Breast epithelium (tissue), 4 donors: ENCODE measurements around the gene D2HGDH. TPM values are rescaled to one million over a fixed set of nuclear protein-coding genes. Genes with fewer than 3 reads are reported as not detected.
A peak's percentile ranks its signal among the peaks of the same experiment; 100 is the strongest.

Experiments used
- DNase-seq, 2 donors: peaks; one replicate each; pipeline ENCODE4 v3.0.0-alpha.2; 2019; ENCODE audit warnings: low spot score in 2 of 2
- H3K27ac ChIP-seq, 2 donors: fragments of 200-600 bp; sonication (generic) in 1 of 2; one replicate each; pipeline ENCODE4 v1.5.1; 2016 to 2019; ENCODE audit warnings: mild to moderate bottlenecking in 1 of 2
- H3K27me3 ChIP-seq, 2 donors: fragments of 200-600 bp; sonication (generic) in 1 of 2; one replicate each; pipeline versions ENCODE4 v1.5.1 to v1.6.0; 2017 to 2019; ENCODE audit warnings: control low read depth in 1 of 2, mild to moderate bottlenecking in 1 of 2
- H3K36me3 ChIP-seq: fragments of 200-600 bp; one replicate; pipeline ENCODE4 v1.5.1; 2019
- H3K4me1 ChIP-seq, 2 donors: fragments of 200-600 bp; sonication (generic); one replicate each; pipeline ENCODE4 v1.5.1; 2016 to 2019; ENCODE audit warnings: control low read depth in 1 of 2
- H3K4me3 ChIP-seq, 3 donors: fragments of 200-600 bp; sonication (generic); 1 replicate in 2 of 3; 2 replicates in 1 of 3; pipeline ENCODE4 v1.5.1; 2016 to 2019; ENCODE audit warnings: mild to moderate bottlenecking in 3 of 3, moderate library complexity in 2 of 3
- H3K9me3 ChIP-seq, 2 donors: fragments of 200-600 bp; sonication (generic) in 1 of 2; one replicate each; pipeline ENCODE4 v1.5.1; 2016 to 2019; ENCODE audit warnings: control low read depth in 1 of 2
- POLR2A ChIP-seq: fragments of 450-650 bp; IDR thresholded peaks from one replicate; pipeline ENCODE4 v1.6.1; 2016; ENCODE audit warnings: antibody characterized with exemption, mild to moderate bottlenecking, moderate library complexity
- POLR2AphosphoS5 ChIP-seq, 3 donors: sonication (generic); formaldehyde crosslinking; IDR thresholded peaks; one replicate each; pipeline ENCODE4 v1.6.1; 2017; ENCODE audit warnings: antibody characterized with exemption in 3 of 3
- intact Hi-C: fragments of 100-400 bp; cut with DNase I; formaldehyde crosslinking; loops from one replicate; pipeline ENCODE4 v1.15.1; 2023; ENCODE audit warnings: low total_unique reads
- total RNA-seq, 3 donors: library from RNA; depleted of rRNA; stranded (reverse); fragments of >200 nt; gene quantifications; one replicate each; pipeline ENCODE4 v1.1.0, GENCODE V29; 2016
- TF ChIP-seq, protein P1 (sequence below), 3 donors: fragments of 450-650 bp; IDR thresholded peaks; one replicate each; pipeline ENCODE4 v1.5.1; 2016 to 2017; ENCODE audit warnings: antibody characterized with exemption in 3 of 3, mild to moderate bottlenecking in 3 of 3, moderate library complexity in 3 of 3

Gene D2HGDH
- total RNA-seq, 3 donors from 2014 or later = 16.3 to 29.2 (median 22.2) TPM

DNA sequence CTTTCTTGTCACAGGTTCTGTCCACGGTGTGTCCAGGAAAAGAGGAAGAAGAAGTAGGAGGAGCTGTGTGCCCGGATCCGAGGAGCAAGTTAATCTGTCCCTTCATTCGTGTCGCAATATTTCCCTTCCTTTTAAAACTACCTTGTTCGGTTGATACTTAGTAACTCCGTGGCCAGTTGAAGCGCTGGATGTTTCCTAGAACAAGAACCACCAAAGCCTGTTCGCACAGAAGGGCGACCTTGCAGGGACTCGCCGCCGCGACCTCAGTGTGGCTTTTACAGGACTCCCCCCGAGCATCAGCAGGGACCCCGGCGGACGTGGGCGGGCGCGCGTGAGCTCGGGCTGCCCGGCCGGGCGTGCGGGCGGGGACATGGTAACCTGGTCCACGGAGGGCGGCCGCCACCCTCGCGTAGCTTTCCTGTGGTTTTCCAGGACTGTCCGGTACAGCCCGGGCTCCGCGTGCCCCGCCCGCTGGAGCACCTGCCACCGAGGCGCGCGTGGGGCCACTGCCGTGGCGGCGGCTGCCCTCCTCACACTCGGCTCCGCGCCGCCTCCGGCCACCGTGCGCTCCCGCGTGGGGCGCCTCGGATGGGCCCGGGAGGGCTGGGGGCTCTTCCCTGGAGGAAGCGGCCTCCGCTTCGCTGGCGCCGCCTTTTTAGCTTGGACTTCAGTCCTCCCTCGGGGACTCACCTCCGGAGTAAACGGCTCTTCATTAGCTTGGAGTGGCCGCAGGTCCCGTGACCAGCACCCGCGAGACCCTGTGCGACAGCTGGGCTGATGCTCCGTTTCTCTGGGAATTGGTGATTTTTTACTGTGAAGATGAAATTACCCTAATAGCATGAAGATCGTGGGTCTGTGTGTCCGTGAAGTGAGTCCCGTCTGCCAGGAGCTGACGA lies 9.2 kb upstream of the D2HGDH start:
- DNase-seq = no peak
- no peaks in the 10 kb centered on the region for H3K4me1 ChIP-seq
- H3K9me3 ChIP-seq = peaks cover 0 to 8% of the 10 kb centered on the region in 2 donors
- peaks cover 2% of the 10 kb centered on the region for H3K36me3 ChIP-seq
- no peak overlapping the region for H3K4me3 ChIP-seq
- intact Hi-C loops = no loop called here
- H3K27ac ChIP-seq = no peak overlapping the region
- no peaks in the 10 kb centered on the region for H3K27me3 ChIP-seq
- TF ChIP-seq, protein P1, sequence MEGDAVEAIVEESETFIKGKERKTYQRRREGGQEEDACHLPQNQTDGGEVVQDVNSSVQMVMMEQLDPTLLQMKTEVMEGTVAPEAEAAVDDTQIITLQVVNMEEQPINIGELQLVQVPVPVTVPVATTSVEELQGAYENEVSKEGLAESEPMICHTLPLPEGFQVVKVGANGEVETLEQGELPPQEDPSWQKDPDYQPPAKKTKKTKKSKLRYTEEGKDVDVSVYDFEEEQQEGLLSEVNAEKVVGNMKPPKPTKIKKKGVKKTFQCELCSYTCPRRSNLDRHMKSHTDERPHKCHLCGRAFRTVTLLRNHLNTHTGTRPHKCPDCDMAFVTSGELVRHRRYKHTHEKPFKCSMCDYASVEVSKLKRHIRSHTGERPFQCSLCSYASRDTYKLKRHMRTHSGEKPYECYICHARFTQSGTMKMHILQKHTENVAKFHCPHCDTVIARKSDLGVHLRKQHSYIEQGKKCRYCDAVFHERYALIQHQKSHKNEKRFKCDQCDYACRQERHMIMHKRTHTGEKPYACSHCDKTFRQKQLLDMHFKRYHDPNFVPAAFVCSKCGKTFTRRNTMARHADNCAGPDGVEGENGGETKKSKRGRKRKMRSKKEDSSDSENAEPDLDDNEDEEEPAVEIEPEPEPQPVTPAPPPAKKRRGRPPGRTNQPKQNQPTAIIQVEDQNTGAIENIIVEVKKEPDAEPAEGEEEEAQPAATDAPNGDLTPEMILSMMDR (IDR thresholded peaks at IDR 0.05) = no peak
- no peak for TF ChIP-seq POLR2AphosphoS5 (IDR thresholded peaks at IDR 0.05)
- no peak for TF ChIP-seq POLR2A

DNA sequence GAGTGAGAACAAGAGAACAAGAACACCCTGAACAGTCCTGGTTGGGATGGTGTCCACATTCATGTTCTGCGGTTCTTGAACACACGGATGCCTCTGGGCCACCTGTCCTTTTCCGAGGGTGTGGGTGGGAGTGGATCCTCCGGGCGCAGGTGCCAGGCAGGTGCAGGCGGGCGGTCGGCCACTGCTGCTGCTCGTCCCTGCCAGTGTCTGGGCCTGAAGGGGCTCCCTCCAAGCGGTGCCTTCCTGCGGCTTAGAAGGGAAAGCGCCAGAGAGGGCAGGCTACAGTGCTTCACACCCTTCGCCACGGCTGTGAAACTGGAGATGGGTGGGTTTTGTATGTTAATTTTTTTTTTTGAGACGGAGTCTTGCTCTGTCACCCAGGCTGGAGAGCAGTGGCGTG lies 8.0 kb upstream of the D2HGDH start:
- Histone ChIP-seq H3K9me3 (peaks cover 0 to 8% of the 10 kb centered on the region in 2 donors), H3K4me1 (no peaks in the 10 kb centered on the region), H3K36me3 (no peaks in the 10 kb centered on the region), H3K27me3 (no peaks in the 10 kb centered on the region), H3K27ac (no peak overlapping the region), H3K4me3 (no peak overlapping the region)
- DNase-seq = no peak
- TF ChIP-seq POLR2AphosphoS5 (IDR thresholded peaks at IDR 0.05) (no peak), POLR2A (no peak)
- TF ChIP-seq, protein P1 (IDR thresholded peaks at IDR 0.05) = no peak
- intact Hi-C loops = no loop called here

DNA sequence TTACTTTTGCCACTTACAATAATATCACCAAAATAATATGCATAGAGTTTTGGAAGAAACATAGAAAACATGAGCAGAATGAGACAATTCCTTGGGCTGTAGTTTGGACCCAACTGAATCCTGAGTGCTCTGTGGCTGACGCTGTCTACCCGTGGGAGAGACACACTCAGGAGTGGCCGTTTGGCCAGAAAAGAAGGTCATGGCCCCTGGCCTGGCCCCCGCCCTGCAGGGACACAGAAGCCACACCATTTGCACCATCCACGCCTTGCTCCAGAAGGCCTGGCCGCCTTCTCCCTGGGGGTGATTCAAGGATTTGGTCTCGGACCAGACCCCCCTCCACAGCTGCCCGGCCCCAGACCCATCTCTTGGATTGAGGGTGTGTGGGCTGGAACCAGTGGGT lies 6.4 kb upstream of the D2HGDH start:
- no peak for TF ChIP-seq POLR2AphosphoS5 (IDR thresholded peaks at IDR 0.05)
- no peak for TF ChIP-seq POLR2A
- TF ChIP-seq, protein P1 (IDR thresholded peaks at IDR 0.05) = no peak
- Histone ChIP-seq H3K27me3 (no peaks in the 10 kb centered on the region), H3K4me1 (no peaks in the 10 kb centered on the region), H3K9me3 (peaks cover 0 to 5% of the 10 kb centered on the region in 2 donors), H3K27ac (peak overlapping the region; percentile 25 to 86), H3K4me3 (no peak overlapping the region), H3K36me3 (no peaks in the 10 kb centered on the region)
- no peak for DNase-seq
- intact Hi-C loops = no loop called here

DNA sequence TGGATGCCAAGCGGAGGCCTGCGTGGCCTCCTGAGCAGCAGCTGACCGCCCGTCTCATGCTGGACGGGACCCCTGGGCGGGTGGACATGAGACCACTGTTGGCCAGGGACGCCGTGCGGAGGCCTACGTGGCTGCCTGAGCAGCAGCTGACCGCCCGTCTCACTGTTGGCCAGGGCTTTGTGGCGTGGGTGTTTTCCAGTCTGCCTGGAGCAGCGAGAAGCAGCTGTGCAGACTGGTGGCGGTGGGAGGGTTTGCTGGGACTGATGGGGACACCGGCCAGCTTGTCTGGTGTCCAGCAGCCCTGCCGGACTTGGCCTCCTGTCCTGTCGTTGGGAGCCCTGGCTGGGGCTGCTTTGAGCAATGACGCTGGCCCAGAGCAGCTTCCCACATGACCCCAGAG lies 5.8 kb upstream of the D2HGDH start:
- H3K36me3 ChIP-seq = no peaks in the 10 kb centered on the region
- H3K4me3 ChIP-seq = no peak overlapping the region
- no peaks in the 10 kb centered on the region for H3K27me3 ChIP-seq
- TF ChIP-seq POLR2AphosphoS5 (IDR thresholded peaks at IDR 0.05) = no peak
- TF ChIP-seq POLR2A = no peak
- TF ChIP-seq, protein P1 (IDR thresholded peaks at IDR 0.05) = no peak
- no peaks in the 10 kb centered on the region for H3K4me1 ChIP-seq
- intact Hi-C loops = no loop called here
- DNase-seq = no peak
- peak overlapping the region; percentile 45 to 86 for H3K27ac ChIP-seq
- no peaks in the 10 kb centered on the region for H3K9me3 ChIP-seq

DNA sequence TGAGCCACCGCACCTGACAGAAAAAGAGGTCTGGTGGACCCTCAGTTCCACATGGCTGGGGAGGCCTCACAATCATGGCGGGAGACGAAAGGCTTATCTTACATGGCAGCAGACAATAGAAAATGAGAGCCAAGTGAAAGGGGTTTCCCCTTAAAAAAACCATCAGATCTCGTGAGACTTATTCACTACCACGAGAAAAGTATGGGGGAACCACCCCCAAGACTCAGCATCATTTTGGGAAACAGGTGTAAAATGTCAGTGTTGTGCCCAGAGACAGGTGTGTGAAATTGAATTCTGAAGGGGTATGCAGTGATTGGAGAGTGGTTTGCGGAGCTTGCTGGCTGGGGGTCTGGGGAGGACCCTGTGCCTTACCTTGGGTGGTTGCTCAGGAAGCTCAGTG lies 4.6 kb upstream of the D2HGDH start:
- Histone ChIP-seq H3K4me1 (no peaks in the 10 kb centered on the region), H3K36me3 (no peaks in the 10 kb centered on the region), H3K27ac (no peak overlapping the region), H3K27me3 (no peaks in the 10 kb centered on the region), H3K4me3 (no peak overlapping the region), H3K9me3 (no peaks in the 10 kb centered on the region)
- TF ChIP-seq POLR2AphosphoS5 (IDR thresholded peaks at IDR 0.05) (no peak), POLR2A (no peak)
- TF ChIP-seq, protein P1 (IDR thresholded peaks at IDR 0.05) = no peak
- DNase-seq = no peak
- intact Hi-C loops = no loop called here
